ENCODE data around the gene EBNA1BP2.
A peak's percentile ranks its signal among the peaks of the same experiment; 100 is the strongest.
"Not testable (repeated sequence)": the region's sequence is repeated elsewhere in the genome, so short reads cannot be mapped to it uniquely, and the experiment has no call there.

Gene EBNA1BP2, protein sequence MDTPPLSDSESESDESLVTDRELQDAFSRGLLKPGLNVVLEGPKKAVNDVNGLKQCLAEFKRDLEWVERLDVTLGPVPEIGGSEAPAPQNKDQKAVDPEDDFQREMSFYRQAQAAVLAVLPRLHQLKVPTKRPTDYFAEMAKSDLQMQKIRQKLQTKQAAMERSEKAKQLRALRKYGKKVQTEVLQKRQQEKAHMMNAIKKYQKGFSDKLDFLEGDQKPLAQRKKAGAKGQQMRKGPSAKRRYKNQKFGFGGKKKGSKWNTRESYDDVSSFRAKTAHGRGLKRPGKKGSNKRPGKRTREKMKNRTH

DNA sequence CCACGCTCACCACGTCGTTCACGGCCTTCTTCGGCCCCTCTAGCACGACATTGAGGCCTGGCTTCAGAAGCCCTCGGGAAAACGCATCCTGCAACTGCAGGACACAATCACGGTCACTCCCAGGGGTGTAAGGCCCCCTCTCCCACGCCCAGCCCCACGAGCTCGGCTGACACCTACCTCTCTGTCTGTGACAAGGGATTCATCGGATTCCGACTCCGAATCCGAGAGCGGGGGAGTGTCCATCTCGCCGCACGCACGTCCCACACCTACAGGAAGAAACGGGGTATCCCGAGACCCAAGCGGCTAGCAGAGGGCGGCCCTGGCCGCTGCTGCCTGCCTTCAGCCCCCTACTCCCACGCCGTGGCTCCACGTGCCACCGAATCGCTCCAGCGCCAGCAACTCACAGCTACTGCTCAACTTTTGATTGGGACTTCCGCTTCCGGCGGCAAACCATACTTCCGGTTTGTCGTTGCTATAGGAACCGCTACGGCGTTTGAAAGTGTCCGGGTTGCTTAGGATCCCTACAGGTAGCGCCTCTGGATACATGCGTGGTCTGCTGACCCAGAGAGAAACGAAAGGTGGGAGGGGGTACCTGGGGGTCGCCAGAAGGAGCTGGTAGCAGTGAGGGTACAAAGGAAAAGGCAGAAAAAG is at the start of gene EBNA1BP2, which contains the start of gene CFAP57:
EBNA1BP2 (minus strand) TSS at position 415 of the 651 bp plus-strand sequence; CDS start at position 243, 172 bp downstream.
CFAP57 (plus strand) TSS at position 455 of the 651 bp plus-strand sequence. CDS start 424 bp downstream, outside the sequence.
- Histone ChIP-seq H3K4me1 (ENCODE audit: insufficient read depth, low read length) (peaks cover 3% of the 10 kb centered on the region; the same call in 1 of the 2 replicates), H3K9me3 (ENCODE audit: control insufficient read depth, insufficient read depth, low read length) (no peaks in the 10 kb centered on the region)

DNA sequence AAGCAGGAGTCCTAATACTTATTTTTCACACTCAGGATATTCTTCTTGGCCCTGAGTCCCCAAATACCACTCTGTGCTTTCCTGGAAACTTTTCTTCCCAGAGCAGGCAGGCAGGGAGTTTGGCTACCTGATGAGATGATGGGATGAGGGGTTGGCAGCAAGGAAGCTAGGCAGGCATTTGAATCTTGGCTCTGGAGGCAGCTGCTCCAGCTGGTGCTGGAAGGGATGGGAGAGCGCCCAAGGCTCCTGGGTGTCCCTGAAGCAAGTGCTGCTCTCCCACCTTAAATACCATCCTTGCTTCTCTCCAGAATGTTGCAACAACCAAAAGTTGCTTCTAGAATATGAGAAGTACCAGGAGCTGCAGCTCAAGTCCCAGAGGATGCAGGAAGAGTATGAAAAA is 49.7 kb upstream of the EBNA1BP2 start:
- no peaks in the 10 kb centered on the region for H3K9me3 ChIP-seq (ENCODE audit: control insufficient read depth, insufficient read depth, low read length)
- no peaks in the 10 kb centered on the region for H3K36me3 ChIP-seq (ENCODE audit: insufficient read depth, low read length)
- no peak overlapping the region for H3K9ac ChIP-seq (ENCODE audit: low read depth, low read length)
- H3K4me1 ChIP-seq (ENCODE audit: insufficient read depth, low read length): no peaks in the 10 kb centered on the region

More for the DNA sequence above, at the start of gene EBNA1BP2, which contains the start of gene CFAP57:
- peak within 1 kb of the TSS; percentile 72 for H3K9ac ChIP-seq (ENCODE audit: low read depth, low read length)
- peaks cover 11% of the 10 kb centered on the region for H3K36me3 ChIP-seq (ENCODE audit: insufficient read depth, low read length)

DNA sequence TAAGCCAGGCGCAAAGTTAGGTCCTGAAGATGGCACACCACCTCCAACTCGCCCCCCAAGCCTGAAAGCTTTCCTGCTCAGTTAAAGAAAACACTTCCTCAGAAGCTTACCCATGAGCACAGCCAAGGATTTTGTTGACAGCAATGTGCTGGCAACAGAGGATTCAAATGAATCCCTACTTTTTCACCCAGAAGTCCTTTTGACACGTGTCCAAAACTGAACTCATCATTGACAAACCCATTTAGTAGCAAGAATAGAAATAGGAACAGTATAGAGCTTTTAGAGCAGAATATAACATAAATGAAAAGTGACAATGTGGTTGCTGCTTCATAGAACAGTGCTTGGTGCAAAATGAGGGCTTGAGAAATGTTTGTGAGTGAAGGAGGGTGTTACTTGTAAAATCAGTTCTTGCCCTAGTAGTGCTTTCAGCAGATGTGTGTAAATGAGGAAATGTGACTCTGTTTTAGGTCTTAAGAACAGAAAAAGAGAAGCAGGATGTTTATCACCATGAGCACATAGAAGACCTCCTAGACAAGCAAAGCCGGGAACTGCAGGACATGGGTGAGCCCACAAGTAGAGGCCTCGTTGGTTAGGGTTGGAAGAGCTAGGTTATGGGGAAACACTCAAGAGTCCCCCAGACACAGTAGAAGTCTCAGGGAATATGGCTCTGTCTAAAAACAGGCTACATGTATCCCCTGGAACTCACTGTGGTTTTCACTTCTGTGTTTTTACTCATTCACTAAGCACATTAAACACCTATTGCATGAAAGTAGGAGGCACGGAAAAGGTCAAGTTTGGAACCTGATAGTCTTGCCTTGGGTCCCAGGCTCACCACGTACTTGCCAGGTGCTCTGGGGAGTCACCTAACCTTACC is 49.1 kb upstream of the EBNA1BP2 start:
- Histone ChIP-seq H3K9ac (ENCODE audit: low read depth, low read length) (no peak overlapping the region), H3K4me1 (ENCODE audit: insufficient read depth, low read length) (no peaks in the 10 kb centered on the region; the same call in 1 of the 2 replicates), H3K36me3 (ENCODE audit: insufficient read depth, low read length) (no peaks in the 10 kb centered on the region), H3K9me3 (ENCODE audit: control insufficient read depth, insufficient read depth, low read length) (no peaks in the 10 kb centered on the region)

DNA sequence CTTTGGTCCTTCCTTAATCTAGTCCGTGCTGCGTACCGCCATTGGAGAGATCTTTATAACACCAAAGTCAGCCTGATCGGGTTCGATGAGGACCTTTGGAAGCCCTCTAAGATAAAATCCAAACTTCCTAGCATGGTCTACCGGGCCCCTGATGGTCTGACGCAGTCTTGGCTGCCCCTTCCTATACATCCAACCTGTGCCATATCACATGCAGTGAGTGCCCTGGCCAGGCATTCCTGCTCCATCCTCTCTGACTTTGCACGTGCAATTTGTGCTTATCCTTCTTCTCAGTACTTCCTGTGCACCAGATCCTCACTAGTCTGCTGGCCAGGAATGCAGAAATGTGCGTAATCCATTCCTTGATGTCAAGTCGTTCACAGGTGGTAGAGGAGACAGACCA is 45.7 kb upstream of the EBNA1BP2 start:
- Histone ChIP-seq H3K9me3 (ENCODE audit: control insufficient read depth, insufficient read depth, low read length) (no peaks in the 10 kb centered on the region), H3K4me1 (ENCODE audit: insufficient read depth, low read length) (peaks cover 5% of the 10 kb centered on the region; the same call in 1 of the 2 replicates), H3K9ac (ENCODE audit: low read depth, low read length) (no peak overlapping the region), H3K36me3 (ENCODE audit: insufficient read depth, low read length) (no peaks in the 10 kb centered on the region)

- peaks cover 11% of the 10 kb centered on the region for H3K4me1 ChIP-seq (ENCODE audit: insufficient read depth, low read length)
- no peaks in the 10 kb centered on the region for H3K9me3 ChIP-seq (ENCODE audit: control insufficient read depth, insufficient read depth, low read length)
- no peak overlapping the region for H3K9ac ChIP-seq (ENCODE audit: low read depth, low read length)
- H3K36me3 ChIP-seq (ENCODE audit: insufficient read depth, low read length): no peaks in the 10 kb centered on the region
These were observed 42.7 kb upstream of the EBNA1BP2 start for GRCh38 chr1:43214501-43215444.

- peaks cover 35% of the 10 kb centered on the region for H3K4me1 ChIP-seq (ENCODE audit: insufficient read depth, low read length)
- not testable (repeated sequence) for H3K9ac ChIP-seq (ENCODE audit: low read depth, low read length); H3K9me3 ChIP-seq (ENCODE audit: control insufficient read depth, insufficient read depth, low read length); H3K36me3 ChIP-seq (ENCODE audit: insufficient read depth, low read length)
These were observed 36.2 kb upstream of the EBNA1BP2 start for GRCh38 chr1:43208277-43208676.

DNA sequence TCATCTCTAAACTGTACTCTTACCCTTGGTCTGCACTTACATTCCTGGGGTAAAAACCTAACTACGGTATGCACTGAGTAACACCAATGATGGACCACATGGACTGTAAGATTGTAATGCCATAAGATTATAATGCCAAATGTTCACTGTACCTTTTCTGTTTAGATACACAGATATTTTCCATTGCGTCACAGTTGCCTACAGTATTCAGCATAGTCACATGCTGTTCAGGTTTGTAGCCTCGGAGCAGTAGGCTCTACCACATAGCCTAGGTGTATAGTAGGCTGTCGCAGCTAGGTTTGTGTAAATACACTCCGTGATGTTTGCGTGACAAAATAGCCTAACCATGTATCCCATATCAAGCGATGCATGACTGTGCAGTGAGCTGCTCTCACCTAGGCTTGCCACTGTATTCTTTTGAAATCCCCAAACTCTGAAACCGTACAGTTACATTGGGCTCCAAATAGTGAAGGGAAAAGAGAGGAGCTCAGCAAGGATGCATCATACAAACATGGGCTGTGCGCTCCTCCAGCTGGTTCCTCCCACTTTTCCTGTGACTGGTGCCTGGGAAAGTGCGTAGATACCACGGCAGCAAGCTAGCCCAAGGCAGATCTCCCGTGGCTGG is 35.3 kb upstream of the EBNA1BP2 start:
- Histone ChIP-seq H3K9me3 (ENCODE audit: control insufficient read depth, insufficient read depth, low read length) (no peaks in the 10 kb centered on the region), H3K4me1 (ENCODE audit: insufficient read depth, low read length) (peaks cover 35% of the 10 kb centered on the region), H3K9ac (ENCODE audit: low read depth, low read length) (peak overlapping the region; percentile 35), H3K36me3 (ENCODE audit: insufficient read depth, low read length) (no peaks in the 10 kb centered on the region)

- H3K9me3 ChIP-seq (ENCODE audit: control insufficient read depth, insufficient read depth, low read length): no peaks in the 10 kb centered on the region
- H3K4me1 ChIP-seq (ENCODE audit: insufficient read depth, low read length): peaks cover 35% of the 10 kb centered on the region
- H3K36me3 ChIP-seq (ENCODE audit: insufficient read depth, low read length): no peaks in the 10 kb centered on the region
- peak overlapping the region; percentile 35 for H3K9ac ChIP-seq (ENCODE audit: low read depth, low read length)
These were observed 34.6 kb upstream of the EBNA1BP2 start for GRCh38 chr1:43206600-43207228.

- Histone ChIP-seq H3K9me3 (ENCODE audit: control insufficient read depth, insufficient read depth, low read length) (no peaks in the 10 kb centered on the region), H3K36me3 (ENCODE audit: insufficient read depth, low read length) (no peaks in the 10 kb centered on the region), H3K4me1 (ENCODE audit: insufficient read depth, low read length) (peaks cover 35% of the 10 kb centered on the region), H3K9ac (ENCODE audit: low read depth, low read length) (no peak overlapping the region)
These were observed 33.6 kb upstream of the EBNA1BP2 start for GRCh38 chr1:43205671-43206070.

GRCh38 chr1:43204394-43204793 is 32.3 kb upstream of the EBNA1BP2 start:
- Histone ChIP-seq H3K36me3 (ENCODE audit: insufficient read depth, low read length) (no peaks in the 10 kb centered on the region), H3K9ac (ENCODE audit: low read depth, low read length) (no peak overlapping the region), H3K4me1 (ENCODE audit: insufficient read depth, low read length) (peaks cover 30% of the 10 kb centered on the region), H3K9me3 (ENCODE audit: control insufficient read depth, insufficient read depth, low read length) (no peaks in the 10 kb centered on the region)

GRCh38 chr1:43203859-43204258 is 31.8 kb upstream of the EBNA1BP2 start:
- Histone ChIP-seq H3K36me3 (ENCODE audit: insufficient read depth, low read length) (no peaks in the 10 kb centered on the region), H3K4me1 (ENCODE audit: insufficient read depth, low read length) (peaks cover 35% of the 10 kb centered on the region), H3K9me3 (ENCODE audit: control insufficient read depth, insufficient read depth, low read length) (no peaks in the 10 kb centered on the region), H3K9ac (ENCODE audit: low read depth, low read length) (no peak overlapping the region)

DNA sequence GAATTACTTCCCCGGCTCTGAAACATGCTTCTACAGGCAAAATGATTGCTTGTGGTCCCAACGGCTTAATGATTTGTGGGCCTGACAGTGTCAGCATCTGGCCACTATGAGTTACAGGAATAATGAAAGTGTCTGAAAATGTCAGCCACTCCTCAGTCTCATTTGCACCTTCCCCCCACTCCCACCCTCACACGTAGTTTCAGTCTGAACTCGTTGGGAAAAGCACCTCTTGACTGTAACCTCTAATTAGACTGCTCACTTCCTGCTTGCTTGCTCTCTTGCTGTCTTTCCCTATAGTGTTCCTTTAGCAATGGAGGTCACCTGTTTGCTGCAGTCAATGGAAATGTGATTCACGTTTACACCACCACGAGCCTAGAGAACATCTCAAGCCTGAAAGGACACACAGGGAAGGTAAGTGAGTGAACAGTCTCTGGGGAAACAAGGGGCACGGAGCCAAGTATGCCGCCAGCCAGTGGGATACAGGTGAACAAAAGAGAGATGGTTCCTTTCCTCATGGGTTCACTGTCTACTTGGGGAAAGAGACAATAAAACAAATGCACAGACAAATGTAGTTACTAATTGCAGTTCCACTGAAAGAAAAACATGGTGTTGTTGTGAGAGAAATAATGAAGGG is 27.1 kb upstream of the EBNA1BP2 start:
- Histone ChIP-seq H3K9ac (ENCODE audit: low read depth, low read length) (no peak overlapping the region), H3K4me1 (ENCODE audit: insufficient read depth, low read length) (0 out of 2 replicates have a peak, but pooled peaks cover 6% of the 10 kb centered on the region), H3K36me3 (ENCODE audit: insufficient read depth, low read length) (no peaks in the 10 kb centered on the region), H3K9me3 (ENCODE audit: control insufficient read depth, insufficient read depth, low read length) (no peaks in the 10 kb centered on the region; the same call in 1 of the 2 replicates)

All from ES-I3 (cell line).